OCI-LY7 (cell line): ENCODE measurements around the gene FAM9C.

ENCODE experiments used
- CTCF ChIP-seq: fragments of 200-600 bp; sonication (generic); conservative IDR thresholded peaks from 2 replicates; pipeline ENCODE4 v1.5.1; 2014; ENCODE audit warnings: mild to moderate bottlenecking, antibody characterized with exemption, low read length, moderate library complexity, mixed read lengths
- EZH2phosphoT487 ChIP-seq: fragments of 200-600 bp; sonication (generic); IDR thresholded peaks from 2 replicates; pipeline ENCODE4 v1.6.1; 2018; ENCODE audit warnings: low read depth, borderline replicate concordance, mild to moderate bottlenecking, mixed run types, antibody characterized with exemption, low read length, moderate library complexity, mixed read lengths

GRCh38 chrX:13086076-13086475 lies 41.7 kb upstream of the FAM9C start:
- TF ChIP-seq CTCF (no peak), EZH2phosphoT487 (no peak)
